Liver (tissue), 9 donors: Measurements from ENCODE around the gene NCKAP5L. TPM values are rescaled to one million over a fixed set of nuclear protein-coding genes. Genes with fewer than 3 reads are reported as not detected.
"Not testable (repeated sequence)": the region's sequence is repeated elsewhere in the genome, so short reads cannot be mapped to it uniquely, and the experiment has no call there.

ENCODE experiments used
- DNase-seq: peaks from one replicate; pipeline ENCODE4 v3.0.0-alpha.2; 2017; ENCODE audit warnings: low spot score
- H3K27ac ChIP-seq, 2 donors: one replicate each; pipeline ENCODE4 v1.7.0; 2013; ENCODE audit warnings: inconsistent platforms in 2 of 2, low read length in 2 of 2, control low read depth in 1 of 2, low read depth in 1 of 2, mild to moderate bottlenecking in 1 of 2
- H3K27me3 ChIP-seq, 4 donors: one replicate each; pipeline versions ENCODE4 v1.6.1 to v1.7.0; 2013; ENCODE audit warnings: low read length in 3 of 4, inconsistent platforms in 1 of 4, mild to moderate bottlenecking in 1 of 4, moderate library complexity in 1 of 4; ENCODE audit not compliant: control insufficient read depth in 4 of 4, insufficient read depth in 4 of 4
- H3K36me3 ChIP-seq, 4 donors: one replicate each; pipeline versions ENCODE4 v1.6.1 to v1.7.0; 2013; ENCODE audit warnings: low read length in 3 of 4, mild to moderate bottlenecking in 3 of 4, low read depth in 1 of 4, moderate library complexity in 1 of 4; ENCODE audit not compliant: control insufficient read depth in 4 of 4, insufficient read depth in 3 of 4
- H3K4me1 ChIP-seq, 4 donors: one replicate each; pipeline versions ENCODE4 v1.6.1 to v1.7.0; 2013; ENCODE audit warnings: low read length in 3 of 4, mild to moderate bottlenecking in 3 of 4, moderate library complexity in 1 of 4; ENCODE audit not compliant: control insufficient read depth in 4 of 4, insufficient read depth in 4 of 4
- H3K4me3 ChIP-seq, 3 donors: one replicate each; pipeline versions ENCODE4 v1.6.1 to v1.7.0; 2013; ENCODE audit warnings: low read length in 3 of 3, control low read depth in 1 of 3, low read depth in 1 of 3, mild to moderate bottlenecking in 1 of 3
- H3K9ac ChIP-seq, 2 donors: one replicate each; pipeline ENCODE4 v1.7.0; 2013; ENCODE audit warnings: low read length in 2 of 2, mild to moderate bottlenecking in 2 of 2, moderate library complexity in 2 of 2, control low read depth in 1 of 2, low read depth in 1 of 2
- H3K9me3 ChIP-seq, 4 donors: one replicate each; pipeline versions ENCODE4 v1.6.1 to v1.7.0; 2013; ENCODE audit warnings: low read length in 3 of 4; ENCODE audit not compliant: control insufficient read depth in 4 of 4
- ATF3 ChIP-seq: IDR thresholded peaks from 2 replicates; pipeline ENCODE4 v1.6.1; 2016; ENCODE audit warnings: antibody characterized with exemption
- CTCF ChIP-seq: fragments of 150-350 bp; IDR thresholded peaks from 2 replicates; pipeline ENCODE4 v1.5.1; 2017; ENCODE audit warnings: improper control_type of control experiment, low read depth, low read length; ENCODE audit not compliant: missing input control
- GABPA ChIP-seq, 2 donors: IDR thresholded peaks in 1 of 2; conservative IDR thresholded peaks in 1 of 2; 2 replicates each; pipeline ENCODE4 v1.6.1; 2016; ENCODE audit warnings: antibody characterized with exemption in 2 of 2, mild to moderate bottlenecking in 1 of 2, moderate library complexity in 1 of 2
- JUND ChIP-seq, 2 donors: IDR thresholded peaks; 2 replicates each; pipeline ENCODE4 v1.6.1; 2016; ENCODE audit warnings: antibody characterized with exemption in 2 of 2
- MAX ChIP-seq: IDR thresholded peaks from 2 replicates; pipeline ENCODE4 v1.6.1; 2016; ENCODE audit warnings: antibody characterized with exemption
- NR2F2 ChIP-seq: IDR thresholded peaks from 2 replicates; pipeline ENCODE4 v1.6.1; 2016; ENCODE audit warnings: antibody characterized with exemption
- REST ChIP-seq: IDR thresholded peaks from 2 replicates; pipeline ENCODE4 v1.6.1; 2016; ENCODE audit warnings: antibody characterized with exemption, mild to moderate bottlenecking
- SP1 ChIP-seq: IDR thresholded peaks from 2 replicates; pipeline ENCODE4 v1.6.1; 2018; ENCODE audit warnings: antibody characterized with exemption, mild to moderate bottlenecking
- TAF1 ChIP-seq: conservative IDR thresholded peaks from 2 replicates; pipeline ENCODE4 v1.6.1; 2016; ENCODE audit warnings: antibody characterized with exemption, mild to moderate bottlenecking
- WGBS: extraction: QIAGEN DNeasy Blood & Tissue Kit; methylation state at CpG from one replicate; pipeline ENCODE4 v1.1.7; 2013; 5-methylcytosine and 5-hydroxymethylcytosine counted together
- polyA plus RNA-seq, 2 donors: library from polyadenylated mRNA; stranded (reverse) in 1 of 2; unstranded in 1 of 2; fragments of 200-250 nt in 1 of 2; fragments of >200 nt in 1 of 2; fragmentation: Nextera tagmentation in 1 of 2; extraction: Ambion mirVana in 1 of 2; gene quantifications; one replicate each; pipeline versions ENCODE4 v1.2.1 to v1.2.3, GENCODE V29; 2013 to 2015
- total RNA-seq, 2 donors: library from RNA; depleted of rRNA; stranded (reverse); fragments of >200 nt; gene quantifications; one replicate each; pipeline ENCODE4 v1.2.3, GENCODE V29; 2014
- donor health status: healthy.
- donor health status: healthy.
- donor health status: healthy.
- donor health status: healthy.
- donor health status: healthy.

Gene NCKAP5L
- total and polyA plus RNA-seq, 4 donors = 2.9 to 6.8 (median 4.2) TPM

- TF ChIP-seq REST = no peak
- TF ChIP-seq JUND (IDR thresholded peaks at IDR 0.05) = no peak
- no peak for TF ChIP-seq SP1
- TF ChIP-seq TAF1 = no peak
- no peak for TF ChIP-seq NR2F2
- TF ChIP-seq GABPA (IDR thresholded peaks at IDR 0.05 in 1 of 2, conservative IDR thresholded peaks at IDR 0.05 in 1 of 2) = no peak
Measured at GRCh38 chr12:49864798-49865090, 36.5 kb upstream of the NCKAP5L start (continued).

- TF ChIP-seq ATF3 (no peak), REST (no peak), TAF1 (no peak), CTCF (no peak), MAX (no peak), SP1 (no peak)
- WGBS = 84% methylated on average over 17 of the region's 17 CpGs
- Histone ChIP-seq H3K27ac (no peak overlapping the region), H3K27me3 (peaks cover 0 to 4% (median 0%) of the 10 kb centered on the region in 4 donors), H3K9me3 (no peaks in the 10 kb centered on the region), H3K9ac (no peak overlapping the region), H3K4me1 (peaks cover 0 to 2% (median 0%) of the 10 kb centered on the region in 4 donors), H3K4me3 (no peak overlapping the region), H3K36me3 (no peaks in the 10 kb centered on the region)
- no peak for DNase-seq
Measured at GRCh38 chr12:49863946-49864797, 36.0 kb upstream of the NCKAP5L start.

GRCh38 chr12:49860921-49861320 lies 32.7 kb upstream of the NCKAP5L start:
- not testable (repeated sequence) for H3K9ac ChIP-seq, H3K4me1 ChIP-seq, H3K27me3 ChIP-seq, DNase-seq, H3K36me3 ChIP-seq, H3K4me3 ChIP-seq, H3K27ac ChIP-seq, H3K9me3 ChIP-seq
- 91% methylated on average over 31 of the region's 31 CpGs for WGBS

GRCh38 chr12:49855890-49856289 lies 27.7 kb upstream of the NCKAP5L start:
- 84% methylated on average over 4 of the region's 4 CpGs for WGBS

More at GRCh38 chr12:49855890-49856289, 27.7 kb upstream of the NCKAP5L start:
- H3K9ac ChIP-seq, H3K36me3 ChIP-seq, H3K27me3 ChIP-seq, DNase-seq, H3K4me1 ChIP-seq, H3K9me3 ChIP-seq, H3K27ac ChIP-seq, H3K4me3 ChIP-seq: not testable (repeated sequence)
